ENCODE results near the gene GPC3.

- TF ChIP-seq POLR2AphosphoS5 (IDR thresholded peaks at IDR 0.05): no peak
- no peak for TF ChIP-seq CTCF (IDR thresholded peaks at IDR 0.05)
Measured at GRCh38 chrX:133948895-133949294, 36.5 kb downstream of the GPC3 start.

Data from suprapubic skin (tissue), 3 donors.